ENCODE measurements around the gene IGSF9. TPM values are rescaled to one million over a fixed set of nuclear protein-coding genes. Genes with fewer than 3 reads are reported as not detected.

Gene IGSF9
- total RNA-seq, 2 experiments from 2014 or later: not detected

- H3K9me3 Mint-ChIP-seq: no peaks in the 10 kb centered on the region
- no peaks in the 10 kb centered on the region for H3K36me3 Mint-ChIP-seq
- H3K4me3 Mint-ChIP-seq: no peak overlapping the region
- peaks cover 4% of the 10 kb centered on the region for H3K4me1 Mint-ChIP-seq
- DNase-seq: no peak
- POLR2A ChIA-PET: interaction anchor here (1.4 kb wide), 1 partner anchor 14 kb away, joined by 3 read pairs; no protein-coding TSS in a partner anchor
- peaks cover 27% of the 10 kb centered on the region for H3K27me3 Mint-ChIP-seq
- no peak overlapping the region for H3K27ac Mint-ChIP-seq
- ATAC-seq (ENCODE audit: low read depth): no peak
Observed at GRCh38 chr1:159938211-159938852, 7.1 kb downstream of the IGSF9 start.

GRCh38 chr1:159937054-159937750, 8.2 kb downstream of the IGSF9 start:
- POLR2A ChIA-PET: no interaction called here
- Mint-ChIP-seq H3K27ac (no peak overlapping the region), H3K36me3 (no peaks in the 10 kb centered on the region), H3K4me1 (peaks cover 4% of the 10 kb centered on the region), H3K9me3 (no peaks in the 10 kb centered on the region), H3K4me3 (no peak overlapping the region), H3K27me3 (peaks cover 28% of the 10 kb centered on the region)
- no peak for DNase-seq
- no peak for ATAC-seq (ENCODE audit: low read depth)

GRCh38 chr1:159936273-159936904, 9.0 kb downstream of the IGSF9 start:
- ATAC-seq (ENCODE audit: low read depth): peak; percentile 63
- no peaks in the 10 kb centered on the region for H3K9me3 Mint-ChIP-seq

GRCh38 chr1:159935719-159936272, 9.6 kb downstream of the IGSF9 start:
- Mint-ChIP-seq H3K4me1 (peaks cover 4% of the 10 kb centered on the region), H3K36me3 (no peaks in the 10 kb centered on the region), H3K27me3 (peaks cover 26% of the 10 kb centered on the region), H3K27ac (no peak overlapping the region), H3K4me3 (no peak overlapping the region), H3K9me3 (no peaks in the 10 kb centered on the region)
- DNase-seq (no peak), ATAC-seq (ENCODE audit: low read depth) (no peak)
- POLR2A ChIA-PET: interaction anchor here (2.6 kb wide), 1 partner anchor 12 kb away, joined by 15 read pairs; the partner anchor contains the start of gene TAGLN2

More at GRCh38 chr1:159936273-159936904, 9.0 kb downstream of the IGSF9 start:
- peak; percentile 90 for DNase-seq
- no peak overlapping the region for H3K4me3 Mint-ChIP-seq
- H3K36me3 Mint-ChIP-seq: no peaks in the 10 kb centered on the region
- H3K27ac Mint-ChIP-seq: no peak overlapping the region
- peaks cover 25% of the 10 kb centered on the region for H3K27me3 Mint-ChIP-seq
- POLR2A ChIA-PET: no interaction called here
- peaks cover 4% of the 10 kb centered on the region for H3K4me1 Mint-ChIP-seq

- DNase-seq (no peak), ATAC-seq (ENCODE audit: low read depth) (no peak)
- Mint-ChIP-seq H3K4me1 (peaks cover 4% of the 10 kb centered on the region), H3K27ac (peak overlapping the region; percentile 17), H3K4me3 (no peak overlapping the region), H3K27me3 (peaks cover 30% of the 10 kb centered on the region), H3K9me3 (no peaks in the 10 kb centered on the region), H3K36me3 (no peaks in the 10 kb centered on the region)
- POLR2A ChIA-PET: interaction anchor here (2.6 kb wide), 1 partner anchor 11 kb away, joined by 15 read pairs; the partner anchor contains the start of gene TAGLN2
Observed at GRCh38 chr1:159935305-159935704, 10.1 kb downstream of the IGSF9 start.

GRCh38 chr1:159934136-159935039, 11.0 kb downstream of the IGSF9 start:
- DNase-seq (no peak), ATAC-seq (ENCODE audit: low read depth) (no peak)
- Mint-ChIP-seq H3K4me3 (no peak overlapping the region), H3K4me1 (peaks cover 4% of the 10 kb centered on the region), H3K36me3 (no peaks in the 10 kb centered on the region), H3K27ac (no peak overlapping the region), H3K27me3 (peaks cover 25% of the 10 kb centered on the region), H3K9me3 (no peaks in the 10 kb centered on the region)
- POLR2A ChIA-PET: interaction anchor here (2.6 kb wide), 1 partner anchor 10 kb away, joined by 15 read pairs; the partner anchor contains the start of gene TAGLN2

DNA sequence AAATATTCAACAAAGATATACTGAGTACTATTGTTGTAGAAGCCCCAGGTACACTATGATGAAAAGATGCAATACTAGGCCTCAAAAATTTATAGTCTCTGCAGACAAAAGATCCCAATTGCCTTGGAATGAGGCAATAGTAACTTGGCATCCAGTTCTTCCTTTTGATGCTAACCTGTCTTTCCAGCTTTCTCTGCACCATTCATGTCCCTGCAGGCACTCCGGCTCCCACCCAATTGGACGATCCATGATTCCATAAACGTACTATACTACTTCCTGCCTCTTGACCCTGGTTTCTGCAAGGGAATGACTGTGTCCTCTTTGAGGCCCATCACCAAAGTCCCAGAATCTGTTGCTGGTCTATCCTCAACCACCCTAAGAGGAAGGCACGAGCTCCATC, 12.1 kb downstream of the IGSF9 start:
- H3K27ac Mint-ChIP-seq: no peak overlapping the region
- no peak overlapping the region for H3K4me3 Mint-ChIP-seq
- H3K27me3 Mint-ChIP-seq: peaks cover 19% of the 10 kb centered on the region
- DNase-seq (no peak), ATAC-seq (ENCODE audit: low read depth) (no peak)
- H3K4me1 Mint-ChIP-seq: peaks cover 1% of the 10 kb centered on the region
- no peaks in the 10 kb centered on the region for H3K9me3 Mint-ChIP-seq
- POLR2A ChIA-PET: interaction anchor here (1.3 to 2.6 kb wide), 3 partner anchors 9 to 11 kb away, joined by 3 to 15 read pairs (median 4); partner anchors contain the start of gene TAGLN2
- H3K36me3 Mint-ChIP-seq: no peaks in the 10 kb centered on the region

GRCh38 chr1:159932296-159933285, 12.8 kb downstream of the IGSF9 start:
- no peaks in the 10 kb centered on the region for H3K4me1 Mint-ChIP-seq
- no peaks in the 10 kb centered on the region for H3K36me3 Mint-ChIP-seq
- POLR2A ChIA-PET: interaction anchor here (1.3 to 1.5 kb wide), 2 partner anchors 9 to 11 kb away, joined by 3 to 4 read pairs; no protein-coding TSS in a partner anchor
- no peak overlapping the region for H3K27ac Mint-ChIP-seq
- no peak for DNase-seq
- H3K9me3 Mint-ChIP-seq: no peaks in the 10 kb centered on the region
- no peak for ATAC-seq (ENCODE audit: low read depth)
- no peak overlapping the region for H3K4me3 Mint-ChIP-seq
- peaks cover 18% of the 10 kb centered on the region for H3K27me3 Mint-ChIP-seq

GRCh38 chr1:159931795-159932173, 13.6 kb downstream of the IGSF9 start:
- POLR2A ChIA-PET: no interaction called here
- DNase-seq (no peak), ATAC-seq (ENCODE audit: low read depth) (no peak)
- peaks cover 18% of the 10 kb centered on the region for H3K27me3 Mint-ChIP-seq
- no peak overlapping the region for H3K27ac Mint-ChIP-seq
- H3K9me3 Mint-ChIP-seq: no peaks in the 10 kb centered on the region
- H3K4me1 Mint-ChIP-seq: no peaks in the 10 kb centered on the region
- H3K4me3 Mint-ChIP-seq: no peak overlapping the region
- H3K36me3 Mint-ChIP-seq: no peaks in the 10 kb centered on the region

- Mint-ChIP-seq H3K4me1 (peaks cover 3% of the 10 kb centered on the region), H3K27me3 (peaks cover 18% of the 10 kb centered on the region), H3K9me3 (no peaks in the 10 kb centered on the region), H3K36me3 (no peaks in the 10 kb centered on the region), H3K27ac (no peak overlapping the region), H3K4me3 (no peak overlapping the region)
- DNase-seq (no peak), ATAC-seq (ENCODE audit: low read depth) (no peak)
- POLR2A ChIA-PET: no interaction called here
Observed at GRCh38 chr1:159931101-159931794, 14.2 kb downstream of the IGSF9 start.

DNA sequence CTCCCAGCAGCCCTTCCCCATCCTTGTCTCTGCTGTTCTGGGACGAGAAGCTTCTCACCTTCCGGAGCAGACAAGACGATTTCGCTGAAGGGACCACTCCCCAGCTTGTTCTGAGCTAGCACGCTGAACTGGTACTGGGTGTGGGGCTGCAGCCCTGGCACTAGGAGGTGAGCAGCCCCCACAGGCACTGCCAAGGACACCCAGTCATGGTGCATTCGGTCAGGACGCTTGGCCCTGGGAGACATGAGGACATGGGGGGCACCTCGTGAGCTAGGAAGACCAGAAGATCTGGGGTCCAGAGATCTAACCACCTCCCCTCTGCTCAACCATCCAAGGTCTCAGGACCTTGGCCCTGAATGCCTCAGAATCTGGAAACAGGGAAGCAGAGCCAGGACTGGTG, 14.8 kb downstream of the IGSF9 start:
- no peak overlapping the region for H3K27ac Mint-ChIP-seq
- no peaks in the 10 kb centered on the region for H3K36me3 Mint-ChIP-seq
- ATAC-seq (ENCODE audit: low read depth): no peak
- H3K9me3 Mint-ChIP-seq: no peaks in the 10 kb centered on the region
- no peak overlapping the region for H3K4me3 Mint-ChIP-seq
- POLR2A ChIA-PET: no interaction called here
- peaks cover 17% of the 10 kb centered on the region for H3K27me3 Mint-ChIP-seq
- DNase-seq: no peak
- H3K4me1 Mint-ChIP-seq: peaks cover 9% of the 10 kb centered on the region
